Fibroblast of skin of right quadriceps (primary cell): ENCODE results near the gene EPHA4.
A peak's percentile ranks its signal among the peaks of the same experiment; 100 is the strongest.

ENCODE experiments used
- DNase-seq: peaks from one replicate; pipeline ENCODE4 v3.0.0-alpha.2; 2013

EPHA4 gene

GRCh38 chr2:221572219-221572820, at the start of gene EPHA4:
Gene EPHA4 (minus strand): TSS chr2:221572304. CDS start chr2:221572248, 56 bp downstream.
- peak; percentile 87 for DNase-seq

- DNase-seq: no peak
Observed at GRCh38 chr2:221618007-221618406, 45.9 kb upstream of the EPHA4 start.

GRCh38 chr2:221616561-221616960, 44.5 kb upstream of the EPHA4 start:
- no peak for DNase-seq

- DNase-seq: no peak
Observed at GRCh38 chr2:221614274-221614673, 42.2 kb upstream of the EPHA4 start.

GRCh38 chr2:221612800-221613199, 40.7 kb upstream of the EPHA4 start:
- no peak for DNase-seq

GRCh38 chr2:221612161-221612560, 40.1 kb upstream of the EPHA4 start:
- no peak for DNase-seq

- DNase-seq: no peak
Observed at GRCh38 chr2:221610675-221611074, 38.6 kb upstream of the EPHA4 start.

GRCh38 chr2:221610255-221610654, 38.2 kb upstream of the EPHA4 start:
- no peak for DNase-seq

- no peak for DNase-seq
Observed at GRCh38 chr2:221608442-221608841, 36.3 kb upstream of the EPHA4 start.

- DNase-seq: no peak
Observed at GRCh38 chr2:221606424-221606823, 34.3 kb upstream of the EPHA4 start.

GRCh38 chr2:221605751-221606240, 33.7 kb upstream of the EPHA4 start:
- DNase-seq: no peak

GRCh38 chr2:221602938-221603337, 30.8 kb upstream of the EPHA4 start:
- no peak for DNase-seq

- DNase-seq: no peak
Observed at GRCh38 chr2:221601376-221601775, 29.3 kb upstream of the EPHA4 start.

GRCh38 chr2:221600388-221600787, 28.3 kb upstream of the EPHA4 start:
- no peak for DNase-seq

GRCh38 chr2:221596192-221596591, 24.1 kb upstream of the EPHA4 start:
- peak; percentile 66 for DNase-seq

- DNase-seq: no peak
Observed at GRCh38 chr2:221590861-221591365, 18.8 kb upstream of the EPHA4 start.

GRCh38 chr2:221589696-221590095, 17.6 kb upstream of the EPHA4 start:
- no peak for DNase-seq

GRCh38 chr2:221588306-221588985, 16.3 kb upstream of the EPHA4 start:
- no peak for DNase-seq

GRCh38 chr2:221581986-221582385, 9.9 kb upstream of the EPHA4 start:
- DNase-seq: no peak

GRCh38 chr2:221574231-221574570, 2.1 kb upstream of the EPHA4 start:
- DNase-seq: no peak

GRCh38 chr2:221573430-221574230, 1.5 kb upstream of the EPHA4 start:
- peak; percentile 76 for DNase-seq

- peak; percentile 40 for DNase-seq
Observed at GRCh38 chr2:221572821-221573429, 821 bp upstream of the EPHA4 start.

GRCh38 chr2:221571551-221572218, 419 bp downstream of the EPHA4 start:
- DNase-seq: peak; percentile 47
